Measurements from ENCODE around the gene PRXL2A.

PRXL2A gene

GRCh38 chr10:80394358-80394916, 13.9 kb upstream of the PRXL2A start:
- in situ Hi-C loops (cut with HindIII; ENCODE audit: low pct_ligation_motif_present, low sequenced_read_pairs), result no loop called here
- Histone ChIP-seq H3K27me3 (replicated peaks) (no peaks in the 10 kb centered on the region), H3K4me3 (ENCODE audit: low read depth, low read length) (no peak overlapping the region), H3K27ac (no peak overlapping the region), H3K36me3 (replicated peaks) (no peaks in the 10 kb centered on the region)
- no peak for TF ChIP-seq CTCF (IDR thresholded peaks at IDR 0.05; ENCODE audit: low read depth, low read length, missing control alignments)
- DNase-seq, result no peak

DNA sequence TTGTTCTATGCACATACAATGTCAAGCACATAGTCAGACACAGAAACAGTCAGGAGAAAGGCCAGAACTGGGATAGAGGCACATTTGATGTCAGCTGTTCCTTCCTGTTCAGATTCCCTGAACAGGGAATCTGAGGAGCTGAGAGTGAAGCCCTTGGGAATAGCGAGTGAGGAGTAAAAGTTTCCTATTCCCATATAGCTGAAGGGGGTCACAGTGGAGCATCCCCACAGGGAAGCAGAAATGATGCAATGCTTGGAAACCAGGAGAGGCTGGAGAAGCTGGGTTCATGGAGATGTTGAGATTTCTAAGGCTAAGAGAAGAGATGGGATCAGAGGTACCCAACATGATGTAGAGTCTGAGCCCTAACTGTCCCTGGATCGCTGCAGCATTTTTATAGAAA, 11.3 kb upstream of the PRXL2A start:
- in situ Hi-C loops (cut with HindIII; ENCODE audit: low pct_ligation_motif_present, low sequenced_read_pairs), result no loop called here
- no peak for TF ChIP-seq CTCF (IDR thresholded peaks at IDR 0.05; ENCODE audit: low read depth, low read length, missing control alignments)
- DNase-seq, result no peak
- H3K27ac ChIP-seq, result no peak overlapping the region
- no peak overlapping the region for H3K4me3 ChIP-seq (ENCODE audit: low read depth, low read length)
- H3K36me3 ChIP-seq (replicated peaks), result no peaks in the 10 kb centered on the region
- H3K27me3 ChIP-seq (replicated peaks), result no peaks in the 10 kb centered on the region

DNA sequence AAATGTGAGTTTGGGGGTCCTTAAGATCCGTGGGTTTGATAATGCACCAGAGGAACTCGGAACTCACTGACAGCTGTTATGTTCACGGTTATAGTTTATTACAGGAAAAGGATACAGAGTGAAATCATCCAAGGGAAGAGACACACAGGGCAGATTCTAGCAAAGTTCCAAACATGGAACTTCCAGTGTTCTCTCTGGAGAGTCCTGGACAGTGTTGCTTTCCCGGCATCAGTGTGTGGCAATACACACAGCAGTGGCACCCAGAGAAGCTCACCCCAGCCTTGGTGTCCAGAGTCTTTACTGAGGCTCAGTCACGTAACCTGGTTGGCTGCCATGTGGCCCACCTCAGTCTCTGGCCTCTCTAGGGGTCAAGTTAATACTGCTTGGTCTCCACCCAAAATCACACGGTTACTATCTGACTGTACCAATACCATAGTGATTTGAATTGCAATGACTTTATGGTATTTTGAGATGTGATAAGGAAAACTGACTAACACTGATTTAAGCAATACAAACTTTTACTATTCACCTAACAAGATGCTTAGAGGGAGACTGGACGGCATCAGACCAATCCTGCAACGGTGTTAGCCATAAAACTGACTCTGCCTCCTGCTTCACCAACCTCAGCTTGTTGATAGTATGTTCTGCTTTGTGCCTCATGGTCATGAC, 8.1 kb upstream of the PRXL2A start:
- no peak overlapping the region for H3K27ac ChIP-seq
- H3K27me3 ChIP-seq (replicated peaks), result no peaks in the 10 kb centered on the region
- no peaks in the 10 kb centered on the region for H3K36me3 ChIP-seq (replicated peaks)
- DNase-seq, result no peak
- in situ Hi-C loops (cut with HindIII; ENCODE audit: low pct_ligation_motif_present, low sequenced_read_pairs), result no loop called here
- no peak for TF ChIP-seq CTCF (IDR thresholded peaks at IDR 0.05; ENCODE audit: low read depth, low read length, missing control alignments)
- H3K4me3 ChIP-seq (ENCODE audit: low read depth, low read length), result no peak overlapping the region

DNA sequence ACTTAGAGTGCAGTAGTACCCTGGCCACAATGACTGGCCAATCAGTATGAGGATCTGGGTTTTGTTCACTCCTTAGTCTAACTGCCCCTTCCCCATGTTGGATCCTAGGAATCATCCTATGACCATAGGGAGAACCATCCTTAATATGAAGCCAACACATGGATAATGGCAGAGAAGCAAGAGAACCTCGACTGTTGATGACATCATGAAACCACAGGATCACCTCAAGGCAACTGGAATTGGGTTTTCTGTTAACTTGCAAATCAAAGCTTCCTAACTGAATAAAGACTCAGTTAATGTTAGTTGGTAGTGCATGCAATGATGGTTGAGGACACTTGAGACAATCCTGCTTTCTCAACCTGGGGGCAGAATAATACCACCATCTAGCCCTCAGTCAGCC, 3.3 kb upstream of the PRXL2A start:
- in situ Hi-C loops (cut with HindIII; ENCODE audit: low pct_ligation_motif_present, low sequenced_read_pairs), result no loop called here
- H3K36me3 ChIP-seq (replicated peaks), result no peaks in the 10 kb centered on the region
- H3K4me3 ChIP-seq (ENCODE audit: low read depth, low read length), result no peak overlapping the region
- no peak overlapping the region for H3K27ac ChIP-seq
- TF ChIP-seq CTCF (IDR thresholded peaks at IDR 0.05; ENCODE audit: low read depth, low read length, missing control alignments), result no peak
- DNase-seq, result no peak
- peaks cover 2% of the 10 kb centered on the region for H3K27me3 ChIP-seq (replicated peaks)

DNA sequence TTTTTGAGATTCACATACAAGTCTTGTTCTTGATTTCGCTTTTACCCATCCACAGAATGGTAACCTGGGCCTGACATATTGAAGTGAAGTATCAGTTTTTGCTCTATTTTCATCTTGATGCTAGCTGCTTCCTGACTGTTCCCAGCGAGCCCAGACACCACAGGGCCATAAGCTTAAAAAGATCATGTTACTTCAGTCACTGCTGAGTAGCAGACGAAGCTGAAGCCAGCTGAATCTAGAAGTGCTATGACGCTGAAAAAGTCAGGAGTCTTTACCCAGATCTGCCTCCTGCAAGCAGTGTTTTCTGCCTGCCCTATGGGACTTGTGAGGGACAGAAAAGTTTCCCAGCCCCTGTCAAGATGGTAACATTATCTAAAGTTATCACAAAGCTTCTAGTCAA, 2.7 kb upstream of the PRXL2A start:
- TF ChIP-seq CTCF (IDR thresholded peaks at IDR 0.05; ENCODE audit: low read depth, low read length, missing control alignments), result no peak
- peak; percentile 40 for DNase-seq
- Histone ChIP-seq H3K27ac (no peak overlapping the region), H3K4me3 (ENCODE audit: low read depth, low read length) (no peak overlapping the region), H3K36me3 (replicated peaks) (no peaks in the 10 kb centered on the region), H3K27me3 (replicated peaks) (peaks cover 2% of the 10 kb centered on the region)
- in situ Hi-C loops (cut with HindIII; ENCODE audit: low pct_ligation_motif_present, low sequenced_read_pairs), result no loop called here

- in situ Hi-C loops (cut with HindIII; ENCODE audit: low pct_ligation_motif_present, low sequenced_read_pairs), result no loop called here
- no peak overlapping the region for H3K4me3 ChIP-seq (ENCODE audit: low read depth, low read length)
- H3K27me3 ChIP-seq (replicated peaks), result peaks cover 2% of the 10 kb centered on the region
- no peak for TF ChIP-seq CTCF (IDR thresholded peaks at IDR 0.05; ENCODE audit: low read depth, low read length, missing control alignments)
- no peaks in the 10 kb centered on the region for H3K36me3 ChIP-seq (replicated peaks)
- no peak for DNase-seq
- no peak overlapping the region for H3K27ac ChIP-seq
Measured at GRCh38 chr10:80406204-80406603, 2.1 kb upstream of the PRXL2A start.

Data from brain microvascular endothelial cell (primary cell).